22Rv1 (cell line): ENCODE results near the gene ATE1.

Experiments
- CTCF ChIP-seq: fragments of 450-650 bp; IDR thresholded peaks from 2 replicates; pipeline ENCODE4 v1.5.1; 2017; ENCODE audit warnings: mild to moderate bottlenecking
- ZFX ChIP-seq: fragments of 450-650 bp; IDR thresholded peaks from 2 replicates; pipeline ENCODE4 v1.6.1; 2017; ENCODE audit warnings: antibody characterized with exemption, borderline replicate concordance

GRCh38 chr10:121694966-121695643 is 232.7 kb downstream of the ATE1 start:
- TF ChIP-seq CTCF (no peak), ZFX (no peak)
